Peyer's patch (tissue), 4 donors: Measurements from ENCODE around the gene CEP55. TPM values are rescaled to one million over a fixed set of nuclear protein-coding genes. Genes with fewer than 3 reads are reported as not detected.
"Not testable (repeated sequence)": the region's sequence is repeated elsewhere in the genome, so short reads cannot be mapped to it uniquely, and the experiment has no call there.

ENCODE experiments used
- DNase-seq, 3 donors: peaks; one replicate each; pipeline ENCODE4 v3.0.0-alpha.2; 2017 to 2019
- H3K27ac ChIP-seq, 4 donors: fragments of 200-600 bp; sonication (generic); one replicate each; pipeline ENCODE4 v1.5.1; 2016 to 2019
- H3K27me3 ChIP-seq, 2 donors: fragments of 200-600 bp; sonication (generic); one replicate each; pipeline ENCODE4 v1.5.1; 2019
- H3K36me3 ChIP-seq, 3 donors: fragments of 200-600 bp; sonication (generic); one replicate each; pipeline ENCODE4 v1.5.1; 2016 to 2019
- H3K4me1 ChIP-seq, 4 donors: fragments of 200-600 bp; sonication (generic); one replicate each; pipeline ENCODE4 v1.5.1; 2016 to 2019
- H3K4me3 ChIP-seq, 4 donors: fragments of 200-600 bp; sonication (generic); 1 replicate in 3 of 4; 2 replicates in 1 of 4; pipeline ENCODE4 v1.5.1; 2016 to 2019; ENCODE audit warnings: mild to moderate bottlenecking in 1 of 4
- H3K9me3 ChIP-seq, 4 donors: fragments of 200-600 bp; sonication (generic); one replicate each; pipeline ENCODE4 v1.5.1; 2016 to 2019; ENCODE audit warnings: mild to moderate bottlenecking in 1 of 4
- CTCF ChIP-seq, 6 experiments: fragments of 450-650 bp in 4 of 6; fragments of 200-600 bp in 2 of 6; sonication (generic) in 1 of 6; IDR thresholded peaks; one replicate each; pipeline ENCODE4 v1.5.1; 2017 to 2019; ENCODE audit warnings: antibody characterized with exemption in 6 of 6, mild to moderate bottlenecking in 3 of 6, moderate library complexity in 1 of 6
- POLR2A ChIP-seq, 2 donors: fragments of 450-650 bp; IDR thresholded peaks; one replicate each; pipeline ENCODE4 v1.5.1; 2017; ENCODE audit warnings: antibody characterized with exemption in 2 of 2, mild to moderate bottlenecking in 2 of 2, moderate library complexity in 2 of 2
- total RNA-seq, 4 donors: library from RNA; depleted of rRNA; stranded (reverse); fragments of >200 nt; gene quantifications; one replicate each; pipeline ENCODE4 v1.1.0, GENCODE V29; 2016

CEP55 gene
- total RNA-seq, 4 donors from 2014 or later: 1.1 to 32.2 (median 4.5) TPM

DNA sequence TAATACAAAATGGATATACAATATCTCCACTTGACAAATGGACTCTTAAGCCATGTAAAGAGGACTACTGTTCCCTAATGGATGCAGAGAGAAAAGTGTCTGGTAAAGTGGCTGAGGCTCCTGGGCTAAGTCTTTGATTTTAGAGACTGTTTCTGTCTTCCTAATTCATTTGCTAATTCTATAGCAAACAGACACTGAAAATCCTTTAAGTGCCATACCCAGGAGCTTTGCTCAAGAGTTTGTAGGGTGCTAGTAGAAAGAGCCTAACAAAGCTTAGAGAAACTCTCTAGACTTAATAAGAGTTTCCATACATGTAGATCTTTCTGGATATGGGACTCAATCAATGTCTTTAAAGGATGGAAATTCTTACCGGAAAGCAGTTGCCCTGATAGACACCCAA, 16.7 kb downstream of the CEP55 start:
- no peak for TF ChIP-seq CTCF (IDR thresholded peaks at IDR 0.05)
- no peak for TF ChIP-seq POLR2A (IDR thresholded peaks at IDR 0.05)

GRCh38 chr10:93514521-93514920, 18.1 kb downstream of the CEP55 start:
- no peak overlapping the region for H3K27ac ChIP-seq
- no peak for TF ChIP-seq POLR2A (IDR thresholded peaks at IDR 0.05)
- no peaks in the 10 kb centered on the region for H3K4me1 ChIP-seq
- no peak overlapping the region for H3K4me3 ChIP-seq
- no peaks in the 10 kb centered on the region for H3K27me3 ChIP-seq
- H3K9me3 ChIP-seq: no peaks in the 10 kb centered on the region
- DNase-seq: no peak
- H3K36me3 ChIP-seq: no peaks in the 10 kb centered on the region

More for the DNA sequence above, 16.7 kb downstream of the CEP55 start:
- H3K4me3 ChIP-seq: no peak overlapping the region
- no peaks in the 10 kb centered on the region for H3K36me3 ChIP-seq
- no peak overlapping the region for H3K27ac ChIP-seq
- DNase-seq: no peak
- H3K27me3 ChIP-seq: no peaks in the 10 kb centered on the region
- H3K9me3 ChIP-seq: no peaks in the 10 kb centered on the region
- no peaks in the 10 kb centered on the region for H3K4me1 ChIP-seq

DNA sequence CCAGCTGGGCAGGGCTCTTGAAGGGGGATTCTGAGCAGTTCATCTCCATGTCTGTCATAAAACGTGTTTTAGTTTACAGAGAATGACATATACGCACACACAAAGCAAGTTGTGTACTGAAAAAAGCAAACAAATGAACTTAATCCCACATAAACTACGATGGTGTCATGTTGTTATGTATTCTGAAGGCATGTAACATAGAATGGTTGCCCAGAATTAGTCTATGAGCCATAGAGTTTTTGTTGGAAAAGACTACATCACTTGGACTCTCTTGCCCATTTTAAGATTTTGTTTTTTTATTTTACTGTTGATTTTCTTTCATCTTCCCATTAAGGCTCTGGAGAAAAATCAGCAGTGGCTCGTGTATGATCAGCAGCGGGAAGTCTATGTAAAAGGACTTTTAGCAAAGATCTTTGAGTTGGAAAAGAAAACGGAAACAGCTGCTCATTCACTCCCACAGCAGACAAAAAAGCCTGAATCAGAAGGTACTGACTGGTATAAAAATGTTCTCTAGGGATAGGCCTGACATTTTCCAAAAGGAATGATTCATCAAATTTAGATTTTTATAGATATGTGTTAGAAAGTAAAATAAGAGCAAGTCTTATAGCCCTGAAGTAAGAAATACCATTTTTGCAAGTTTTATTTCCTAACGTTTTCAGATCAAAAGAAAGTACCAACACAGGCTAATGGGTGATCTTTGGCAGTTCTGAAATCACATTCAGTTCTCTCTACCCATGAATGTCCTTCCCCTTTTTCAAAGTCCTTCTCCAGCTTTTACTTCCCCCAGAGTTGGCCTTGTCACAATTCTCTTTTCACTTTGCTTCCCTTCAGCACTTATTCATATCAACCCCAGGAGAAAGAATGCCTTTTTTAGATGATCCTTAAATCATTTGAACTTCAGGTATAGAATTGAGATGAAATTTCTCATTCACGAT, 18.9 kb downstream of the CEP55 start:
- H3K4me1 ChIP-seq: no peaks in the 10 kb centered on the region
- TF ChIP-seq POLR2A (IDR thresholded peaks at IDR 0.05): no peak
- no peak for TF ChIP-seq CTCF (IDR thresholded peaks at IDR 0.05)
- H3K27me3 ChIP-seq: no peaks in the 10 kb centered on the region
- H3K27ac ChIP-seq: no peak overlapping the region
- H3K4me3 ChIP-seq: no peak overlapping the region
- H3K36me3 ChIP-seq: no peaks in the 10 kb centered on the region
- no peak for DNase-seq
- no peaks in the 10 kb centered on the region for H3K9me3 ChIP-seq

GRCh38 chr10:93516006-93516380, 19.6 kb downstream of the CEP55 start:
- no peaks in the 10 kb centered on the region for H3K9me3 ChIP-seq

DNA sequence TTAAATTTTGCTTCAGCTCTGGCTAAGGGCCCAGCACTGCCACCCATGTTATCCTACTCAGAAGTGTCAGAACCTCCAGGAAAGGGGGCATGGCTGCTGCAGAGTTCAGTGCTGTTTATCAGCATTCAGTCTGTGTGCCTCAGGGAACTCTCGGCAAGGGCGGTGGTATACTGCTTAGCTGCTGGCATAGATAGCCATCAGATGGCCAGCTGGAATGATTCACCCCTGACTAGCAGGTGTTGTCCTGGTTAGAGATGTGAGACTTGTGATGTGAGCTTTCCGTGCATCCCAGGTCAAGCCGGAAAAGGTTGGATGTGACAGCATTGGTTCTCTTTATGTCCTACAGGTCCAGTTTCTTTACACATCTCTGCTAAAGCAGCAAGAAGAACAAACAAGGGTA, 22.1 kb downstream of the CEP55 start:
- Histone ChIP-seq H3K27me3 (no peaks in the 10 kb centered on the region), H3K36me3 (no peaks in the 10 kb centered on the region), H3K9me3 (no peaks in the 10 kb centered on the region), H3K27ac (no peak overlapping the region), H3K4me3 (no peak overlapping the region), H3K4me1 (no peaks in the 10 kb centered on the region)
- no peak for TF ChIP-seq POLR2A (IDR thresholded peaks at IDR 0.05)
- TF ChIP-seq CTCF (IDR thresholded peaks at IDR 0.05): no peak
- DNase-seq: no peak

More at GRCh38 chr10:93516006-93516380, 19.6 kb downstream of the CEP55 start:
- TF ChIP-seq CTCF (IDR thresholded peaks at IDR 0.05) (no peak), POLR2A (IDR thresholded peaks at IDR 0.05) (no peak)
- Histone ChIP-seq H3K4me3 (no peak overlapping the region), H3K27me3 (no peaks in the 10 kb centered on the region), H3K4me1 (no peaks in the 10 kb centered on the region), H3K36me3 (no peaks in the 10 kb centered on the region), H3K27ac (no peak overlapping the region)
- no peak for DNase-seq

GRCh38 chr10:93535293-93535692, 38.9 kb downstream of the CEP55 start:
- H3K9me3 ChIP-seq: no peaks in the 10 kb centered on the region
- TF ChIP-seq CTCF (IDR thresholded peaks at IDR 0.05) (no peak), POLR2A (IDR thresholded peaks at IDR 0.05) (no peak)
- no peak overlapping the region for H3K4me3 ChIP-seq
- no peak for DNase-seq
- no peak overlapping the region for H3K27ac ChIP-seq
- H3K4me1 ChIP-seq: no peaks in the 10 kb centered on the region
- no peaks in the 10 kb centered on the region for H3K27me3 ChIP-seq
- no peaks in the 10 kb centered on the region for H3K36me3 ChIP-seq

DNA sequence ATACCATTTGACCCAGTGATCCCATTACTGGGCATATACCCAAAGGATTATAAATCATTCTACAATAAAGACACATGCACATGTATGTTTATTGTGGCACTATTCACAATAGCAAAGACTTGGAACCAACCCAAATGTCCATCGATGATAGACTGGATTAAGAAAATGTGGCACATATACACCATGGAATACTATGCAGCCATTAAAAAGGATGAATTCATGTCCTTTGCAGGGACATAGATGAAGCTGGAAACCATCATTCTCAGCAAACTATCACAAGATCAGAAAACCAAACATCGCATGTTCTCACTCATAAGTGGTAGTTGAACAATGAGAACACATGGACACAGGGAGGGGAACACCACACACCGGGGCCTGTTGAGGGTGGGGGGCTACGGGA, 44.5 kb downstream of the CEP55 start:
- not testable (repeated sequence) for H3K27ac ChIP-seq, H3K27me3 ChIP-seq, DNase-seq, H3K9me3 ChIP-seq, H3K36me3 ChIP-seq, H3K4me3 ChIP-seq, H3K4me1 ChIP-seq
